AG04450 (cell line): Measurements from ENCODE around the gene PLXDC2. TPM values are rescaled to one million over a fixed set of nuclear protein-coding genes. Genes with fewer than 3 reads are reported as not detected.

ENCODE experiments used
- CTCF ChIA-PET: fragments of 300-600, 350-600 bp; formaldehyde crosslinking; extraction: SDS; loops from one replicate; lab custom pipeline; 2022; ENCODE audit warnings: antibody characterized with exemption, inconsistent platforms; lab: Charles Lee
- POLR2A ChIA-PET: fragments of 350-600 bp; formaldehyde crosslinking; extraction: SDS; loops from one replicate; lab custom pipeline; 2021; ENCODE audit warnings: antibody characterized with exemption, inconsistent platforms; lab: Yijun Ruan, JAX
- DNase-seq: peaks from one replicate; pipeline ENCODE4 v3.0.0-alpha.2; 2011; ENCODE audit warnings: low read depth, low spot score
- H3K27ac ChIP-seq: one replicate; pipeline ENCODE4 v1.5.1; 2012; ENCODE audit warnings: low read depth, low read length, control low read depth
- H3K27me3 ChIP-seq: one replicate; pipeline ENCODE4 v1.6.0; 2012; ENCODE audit warnings: low read length; ENCODE audit not compliant: control insufficient read depth, insufficient read depth
- H3K4me3 ChIP-seq: 2 replicates; pipeline ENCODE4 v1.5.1; 2011; ENCODE audit warnings: mild to moderate bottlenecking, low read depth, low read length, control low read depth
- H3K9me3 ChIP-seq: 2 replicates; pipeline ENCODE4 v1.5.1; 2012; ENCODE audit warnings: low read length; ENCODE audit not compliant: control insufficient read depth, insufficient read depth
- polyA plus RNA-seq: library from polyadenylated mRNA; depleted of rRNA; stranded (reverse); fragments of >200 nt; gene quantifications from 2 replicates; pipeline ENCODE4 v1.2.3, GENCODE V29; 2011
- small RNA-seq: library from RNA; depleted of rRNA; stranded (forward); fragments of <200 nt; gene quantifications from one replicate; pipeline ENCODE3, GENCODE V24; 2012; ENCODE audit warnings: low read depth; ENCODE audit not compliant: insufficient read length
- TF ChIP-seq, protein P1 (sequence below): IDR thresholded peaks from 2 replicates; pipeline ENCODE4 v1.5.1; 2011; ENCODE audit warnings: low read depth, low read length, control low read depth, inconsistent platforms

PLXDC2 gene
- polyA plus RNA-seq, 1 experiment: 10.4 TPM

DNA sequence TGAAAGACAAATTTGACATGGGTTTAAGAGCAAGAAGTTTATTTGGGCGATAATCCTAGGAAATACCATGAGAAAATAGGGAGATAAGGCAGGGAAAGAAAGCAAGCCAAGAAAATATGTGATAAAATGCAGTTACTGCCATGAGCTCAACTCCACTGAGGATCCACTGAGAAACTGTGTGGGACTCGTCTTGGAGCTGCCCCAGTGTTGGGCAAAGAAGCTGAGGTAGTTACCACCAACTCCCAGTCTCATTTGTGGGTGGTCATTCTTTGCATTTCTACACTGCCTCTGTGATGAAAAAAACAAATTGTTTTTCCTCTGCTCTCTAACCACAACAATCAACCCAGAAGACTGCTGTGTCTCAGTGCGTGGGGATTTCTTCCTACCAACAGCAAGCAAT, 498.2 kb downstream of the PLXDC2 start:
- H3K9me3 ChIP-seq: peaks cover 2% of the 10 kb centered on the region; the same call in 1 of the 2 replicates
- no peak overlapping the region for H3K4me3 ChIP-seq
- no peaks in the 10 kb centered on the region for H3K27me3 ChIP-seq
- TF ChIP-seq, protein P1, sequence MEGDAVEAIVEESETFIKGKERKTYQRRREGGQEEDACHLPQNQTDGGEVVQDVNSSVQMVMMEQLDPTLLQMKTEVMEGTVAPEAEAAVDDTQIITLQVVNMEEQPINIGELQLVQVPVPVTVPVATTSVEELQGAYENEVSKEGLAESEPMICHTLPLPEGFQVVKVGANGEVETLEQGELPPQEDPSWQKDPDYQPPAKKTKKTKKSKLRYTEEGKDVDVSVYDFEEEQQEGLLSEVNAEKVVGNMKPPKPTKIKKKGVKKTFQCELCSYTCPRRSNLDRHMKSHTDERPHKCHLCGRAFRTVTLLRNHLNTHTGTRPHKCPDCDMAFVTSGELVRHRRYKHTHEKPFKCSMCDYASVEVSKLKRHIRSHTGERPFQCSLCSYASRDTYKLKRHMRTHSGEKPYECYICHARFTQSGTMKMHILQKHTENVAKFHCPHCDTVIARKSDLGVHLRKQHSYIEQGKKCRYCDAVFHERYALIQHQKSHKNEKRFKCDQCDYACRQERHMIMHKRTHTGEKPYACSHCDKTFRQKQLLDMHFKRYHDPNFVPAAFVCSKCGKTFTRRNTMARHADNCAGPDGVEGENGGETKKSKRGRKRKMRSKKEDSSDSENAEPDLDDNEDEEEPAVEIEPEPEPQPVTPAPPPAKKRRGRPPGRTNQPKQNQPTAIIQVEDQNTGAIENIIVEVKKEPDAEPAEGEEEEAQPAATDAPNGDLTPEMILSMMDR: no peak
- DNase-seq: no peak
- no peak overlapping the region for H3K27ac ChIP-seq
- ChIA-PET POLR2A (no interaction called here), CTCF (no interaction called here)

DNA sequence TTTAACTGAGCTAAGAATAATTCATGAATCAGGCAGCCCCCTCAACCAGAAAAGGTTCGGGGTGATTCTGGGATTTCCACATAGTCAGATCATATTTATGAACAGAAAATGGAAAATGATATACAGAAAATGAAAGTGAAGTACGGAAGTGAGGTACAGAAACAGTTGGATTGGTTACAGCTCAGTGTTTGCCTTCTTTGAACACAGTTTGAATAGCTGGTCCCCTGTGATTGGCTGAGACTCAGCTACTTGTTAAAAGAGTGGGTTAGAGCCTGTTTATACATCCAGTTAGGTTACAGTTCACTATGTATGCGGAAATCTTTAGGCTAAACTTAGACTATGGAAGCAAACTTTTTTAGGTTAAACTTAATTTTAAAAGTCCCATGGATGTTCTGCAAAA, 511.7 kb downstream of the PLXDC2 start:
- ChIA-PET POLR2A (no interaction called here), CTCF (no interaction called here)
- no peak for DNase-seq
- Histone ChIP-seq H3K9me3 (peaks cover 4% of the 10 kb centered on the region), H3K27me3 (no peaks in the 10 kb centered on the region), H3K4me3 (no peak overlapping the region), H3K27ac (no peak overlapping the region)
- TF ChIP-seq, protein P1: no peak

DNA sequence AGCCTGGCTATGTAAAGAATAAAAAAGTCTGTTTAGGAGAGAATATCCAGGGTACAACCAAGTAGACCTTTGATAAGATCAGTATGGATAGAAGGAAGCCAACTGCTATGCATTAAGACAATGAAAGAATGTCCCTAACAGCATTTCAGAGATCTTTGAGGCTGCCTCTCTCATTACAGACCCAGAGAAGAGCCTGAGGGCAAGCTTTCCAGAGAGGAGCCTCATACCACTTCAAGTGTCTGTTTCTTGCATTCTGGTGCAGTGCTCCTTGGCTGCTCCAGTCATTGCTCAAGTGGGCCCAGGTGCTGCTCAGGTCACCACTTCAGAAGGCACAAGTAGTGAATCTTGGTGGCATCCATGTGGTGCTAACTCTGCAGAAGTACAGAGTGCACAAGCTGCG, 514.0 kb downstream of the PLXDC2 start:
- H3K27ac ChIP-seq: no peak overlapping the region
- ChIA-PET POLR2A (no interaction called here), CTCF (no interaction called here)
- H3K9me3 ChIP-seq: peaks cover 4% of the 10 kb centered on the region
- TF ChIP-seq, protein P1: no peak
- no peaks in the 10 kb centered on the region for H3K27me3 ChIP-seq
- DNase-seq: no peak
- no peak overlapping the region for H3K4me3 ChIP-seq

DNA sequence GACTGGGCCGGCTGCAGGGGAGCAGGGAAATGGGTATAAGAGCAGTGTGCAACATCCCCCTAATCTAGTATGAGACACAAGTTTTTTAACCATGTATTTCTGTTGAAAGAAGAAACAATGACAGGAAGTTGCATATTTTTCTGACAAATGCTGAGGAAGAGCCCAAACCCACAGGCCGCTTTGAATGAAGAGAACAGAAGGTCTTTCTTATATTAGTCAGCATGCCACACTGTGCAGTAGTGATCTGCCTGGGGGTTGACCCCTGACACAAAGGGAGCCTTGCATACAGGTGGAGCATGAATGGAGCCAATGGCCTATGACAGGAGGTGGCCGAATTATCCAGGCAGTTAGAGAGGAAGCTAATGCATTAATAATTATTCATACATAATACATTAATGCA, 518.3 kb downstream of the PLXDC2 start:
- CTCF ChIA-PET: no interaction called here
- Histone ChIP-seq H3K9me3 (peaks cover 10% of the 10 kb centered on the region), H3K4me3 (no peak overlapping the region), H3K27ac (no peak overlapping the region), H3K27me3 (no peaks in the 10 kb centered on the region)
- POLR2A ChIA-PET: no interaction called here
- TF ChIP-seq, protein P1: no peak
- DNase-seq: no peak

Small RNA genes lying within 50 kb of the gene (small RNA-seq; reads per million reads assigned to genes)
- gene RNU6-1212P: not detected
